AG09309 (cell line): Measurements from ENCODE around the gene LTA.

Source experiments
- DNase-seq: peaks from one replicate; pipeline ENCODE4 v3.0.0-alpha.2; 2010; ENCODE audit warnings: low read depth
- H3K4me3 ChIP-seq: 2 replicates; pipeline ENCODE4 v1.5.1; 2011; ENCODE audit warnings: mild to moderate bottlenecking, low read depth, low read length, moderate library complexity; ENCODE audit not compliant: control insufficient read depth
- CTCF ChIP-seq: IDR thresholded peaks from 2 replicates; pipeline ENCODE4 v1.5.1; 2011; ENCODE audit warnings: mild to moderate bottlenecking, low read depth, low read length, inconsistent platforms; ENCODE audit not compliant: insufficient read depth, control insufficient read depth; ENCODE audit errors: missing control alignments

Gene LTA

GRCh38 chr6:31559958-31560696 is 12.0 kb upstream of the LTA start:
- no peak for DNase-seq
- H3K4me3 ChIP-seq: no peak overlapping the region
- no peak for TF ChIP-seq CTCF

- DNase-seq: no peak
- no peak for TF ChIP-seq CTCF
- H3K4me3 ChIP-seq: no peak overlapping the region
These were observed 11.4 kb upstream of the LTA start for GRCh38 chr6:31560697-31561058.

GRCh38 chr6:31567531-31568370 is 4.3 kb upstream of the LTA start:
- no peak overlapping the region for H3K4me3 ChIP-seq
- TF ChIP-seq CTCF: no peak
- DNase-seq: no peak

GRCh38 chr6:31568537-31568961 is 3.5 kb upstream of the LTA start:
- no peak for TF ChIP-seq CTCF
- no peak for DNase-seq
- H3K4me3 ChIP-seq: no peak overlapping the region

GRCh38 chr6:31569861-31570536 is 2.1 kb upstream of the LTA start:
- TF ChIP-seq CTCF: no peak
- no peak for DNase-seq
- H3K4me3 ChIP-seq: no peak overlapping the region

GRCh38 chr6:31573239-31574105 is 1.4 kb downstream of the LTA start:
- no peak for TF ChIP-seq CTCF
- no peak for DNase-seq
- no peak overlapping the region for H3K4me3 ChIP-seq
